Body of pancreas (tissue), 4 donors: ENCODE results near the gene ZAR1L. TPM values are rescaled to one million over a fixed set of nuclear protein-coding genes. Genes with fewer than 3 reads are reported as not detected.
A peak's percentile ranks its signal among the peaks of the same experiment; 100 is the strongest.

Source experiments
- ATAC-seq: fragments of 150-250 bp; one replicate; pipeline ENCODE4 v1.9.1; 2016
- DNase-seq, 4 donors: peaks; one replicate each; pipeline ENCODE4 v3.0.0-alpha.2; 2019
- H3K27ac ChIP-seq, 4 donors: fragments of 200-600 bp; sonication (generic); 1 replicate in 3 of 4; 2 replicates in 1 of 4; pipeline versions ENCODE4 v1.5.1 to v1.6.1; 2016 to 2019; ENCODE audit warnings: mild to moderate bottlenecking in 1 of 4, mixed read lengths in 1 of 4, moderate library complexity in 1 of 4
- H3K27me3 ChIP-seq, 2 donors: fragments of 200-600 bp; sonication (generic); one replicate each; pipeline ENCODE4 v1.6.0; 2016; ENCODE audit warnings: mild to moderate bottlenecking in 1 of 2
- H3K36me3 ChIP-seq, 2 donors: fragments of 200-600 bp; sonication (generic); replicated peaks in 1 of 2; 2 replicates each; pipeline ENCODE4 v1.5.1; 2016; ENCODE audit warnings: low read depth in 2 of 2; ENCODE audit not compliant: insufficient read depth in 1 of 2
- H3K4me1 ChIP-seq: fragments of 200-600 bp; sonication (generic); one replicate; pipeline ENCODE4 v1.6.0; 2016
- H3K4me3 ChIP-seq, 2 donors: fragments of 200-600 bp; sonication (generic); 1 replicate in 1 of 2; 2 replicates in 1 of 2; pipeline ENCODE4 v1.5.1; 2016 to 2019
- H3K9me3 ChIP-seq, 3 donors: fragments of 200-600 bp; sonication (generic); 1 replicate in 2 of 3; 2 replicates in 1 of 3; pipeline ENCODE4 v1.5.1; 2016
- POLR2A ChIP-seq, 3 donors: fragments of 450-650 bp; IDR thresholded peaks; one replicate each; pipeline ENCODE4 v1.6.1; 2016; ENCODE audit warnings: antibody characterized with exemption in 3 of 3, mild to moderate bottlenecking in 2 of 3
- WGBS, 2 donors: methylation state at CpG; one replicate each; pipeline ENCODE4 v1.1.5; 2017; 5-methylcytosine and 5-hydroxymethylcytosine counted together
- intact Hi-C: fragments of 100-400 bp; cut with DNase I; formaldehyde crosslinking; loops from one replicate; pipeline ENCODE4 v1.15.1; 2023
- total RNA-seq, 2 donors: library from RNA; depleted of rRNA; stranded (reverse); fragments of >200 nt; gene quantifications; one replicate each; pipeline ENCODE4 v1.1.0, GENCODE V29; 2016
- TF ChIP-seq, protein P1 (sequence below), 7 experiments: fragments of 450-650 bp in 4 of 7; fragments of 200-600 bp in 3 of 7; sonication (generic) in 3 of 7; IDR thresholded peaks; one replicate each; pipeline ENCODE4 v1.5.1; 2016 to 2019; ENCODE audit warnings: antibody characterized with exemption in 7 of 7

ZAR1L gene
- total RNA-seq, 2 donors from 2014 or later: not detected

GRCh38 chr13:32320528-32320927 is 5.4 kb upstream of the ZAR1L start:
- intact Hi-C loops: no loop called here
- TF ChIP-seq, protein P1, sequence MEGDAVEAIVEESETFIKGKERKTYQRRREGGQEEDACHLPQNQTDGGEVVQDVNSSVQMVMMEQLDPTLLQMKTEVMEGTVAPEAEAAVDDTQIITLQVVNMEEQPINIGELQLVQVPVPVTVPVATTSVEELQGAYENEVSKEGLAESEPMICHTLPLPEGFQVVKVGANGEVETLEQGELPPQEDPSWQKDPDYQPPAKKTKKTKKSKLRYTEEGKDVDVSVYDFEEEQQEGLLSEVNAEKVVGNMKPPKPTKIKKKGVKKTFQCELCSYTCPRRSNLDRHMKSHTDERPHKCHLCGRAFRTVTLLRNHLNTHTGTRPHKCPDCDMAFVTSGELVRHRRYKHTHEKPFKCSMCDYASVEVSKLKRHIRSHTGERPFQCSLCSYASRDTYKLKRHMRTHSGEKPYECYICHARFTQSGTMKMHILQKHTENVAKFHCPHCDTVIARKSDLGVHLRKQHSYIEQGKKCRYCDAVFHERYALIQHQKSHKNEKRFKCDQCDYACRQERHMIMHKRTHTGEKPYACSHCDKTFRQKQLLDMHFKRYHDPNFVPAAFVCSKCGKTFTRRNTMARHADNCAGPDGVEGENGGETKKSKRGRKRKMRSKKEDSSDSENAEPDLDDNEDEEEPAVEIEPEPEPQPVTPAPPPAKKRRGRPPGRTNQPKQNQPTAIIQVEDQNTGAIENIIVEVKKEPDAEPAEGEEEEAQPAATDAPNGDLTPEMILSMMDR (IDR thresholded peaks at IDR 0.05): no peak
- no peak for TF ChIP-seq POLR2A (IDR thresholded peaks at IDR 0.05)
- Histone ChIP-seq H3K36me3 (no peaks in the 10 kb centered on the region), H3K4me3 (no peak overlapping the region), H3K27me3 (no peaks in the 10 kb centered on the region), H3K4me1 (no peaks in the 10 kb centered on the region), H3K27ac (no peak overlapping the region), H3K9me3 (no peaks in the 10 kb centered on the region)
- no peak for DNase-seq
- ATAC-seq: no peak
- 70 to 74% methylated on average over 4 of the region's 4 CpGs for WGBS, 2 donors

DNA sequence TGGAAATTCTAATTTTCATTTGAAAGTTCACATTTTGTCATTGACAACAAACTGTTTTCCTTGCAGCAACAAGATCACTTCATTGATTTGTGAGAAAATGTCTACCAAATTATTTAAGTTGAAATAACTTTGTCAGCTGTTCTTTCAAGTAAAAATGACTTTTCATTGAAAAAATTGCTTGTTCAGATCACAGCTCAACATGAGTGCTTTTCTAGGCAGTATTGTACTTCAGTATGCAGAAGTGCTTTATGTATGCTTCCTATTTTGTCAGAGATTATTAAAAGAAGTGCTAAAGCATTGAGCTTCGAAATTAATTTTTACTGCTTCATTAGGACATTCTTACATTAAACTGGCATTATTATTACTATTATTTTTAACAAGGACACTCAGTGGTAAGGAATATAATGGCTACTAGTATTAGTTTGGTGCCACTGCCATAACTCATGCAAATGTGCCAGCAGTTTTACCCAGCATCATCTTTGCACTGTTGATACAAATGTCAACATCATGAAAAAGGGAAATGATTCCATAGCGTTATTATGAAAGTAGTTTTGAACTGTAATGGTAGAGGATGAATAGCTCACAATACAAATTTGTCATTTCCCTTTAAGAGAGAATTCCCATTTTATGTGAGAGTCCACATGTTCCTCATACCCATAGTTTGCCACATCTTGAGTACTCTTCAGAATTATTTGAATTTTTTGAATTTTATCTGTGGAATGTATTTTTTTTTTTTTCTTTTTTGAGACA is 2.7 kb upstream of the ZAR1L start:
- Histone ChIP-seq H3K9me3 (no peaks in the 10 kb centered on the region), H3K27ac (no peak overlapping the region), H3K36me3 (no peaks in the 10 kb centered on the region), H3K27me3 (no peaks in the 10 kb centered on the region), H3K4me1 (peaks cover 4% of the 10 kb centered on the region), H3K4me3 (no peak overlapping the region)
- ATAC-seq (no peak), DNase-seq (no peak)
- WGBS, 2 donors: 77 to 92% methylated on average over 2 of the region's 2 CpGs
- no peak for TF ChIP-seq POLR2A (IDR thresholded peaks at IDR 0.05)
- TF ChIP-seq, protein P1 (IDR thresholded peaks at IDR 0.05): no peak
- intact Hi-C loops: no loop called here

- Histone ChIP-seq H3K4me1 (peaks cover 4% of the 10 kb centered on the region), H3K27me3 (no peaks in the 10 kb centered on the region), H3K36me3 (no peaks in the 10 kb centered on the region), H3K27ac (peak overlapping the region in 1 of 4 donors; percentile 92), H3K9me3 (no peaks in the 10 kb centered on the region), H3K4me3 (no peak overlapping the region)
- no peak for DNase-seq
- TF ChIP-seq, protein P1 (IDR thresholded peaks at IDR 0.05): no peak
- TF ChIP-seq POLR2A (IDR thresholded peaks at IDR 0.05): no peak
- WGBS, 2 donors: 54 to 66% methylated on average over 6 of the region's 6 CpGs
- ATAC-seq: no peak
- intact Hi-C loops: no loop called here
Observed at GRCh38 chr13:32316501-32316900, 1.3 kb upstream of the ZAR1L start.

DNA sequence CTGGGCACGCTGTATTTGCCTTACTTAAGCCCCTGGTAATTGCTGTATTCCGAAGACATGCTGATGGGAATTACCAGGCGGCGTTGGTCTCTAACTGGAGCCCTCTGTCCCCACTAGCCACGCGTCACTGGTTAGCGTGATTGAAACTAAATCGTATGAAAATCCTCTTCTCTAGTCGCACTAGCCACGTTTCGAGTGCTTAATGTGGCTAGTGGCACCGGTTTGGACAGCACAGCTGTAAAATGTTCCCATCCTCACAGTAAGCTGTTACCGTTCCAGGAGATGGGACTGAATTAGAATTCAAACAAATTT is 821 bp upstream of the ZAR1L start:
- Histone ChIP-seq H3K9me3 (no peaks in the 10 kb centered on the region), H3K36me3 (no peaks in the 10 kb centered on the region), H3K27me3 (no peaks in the 10 kb centered on the region), H3K27ac (peak overlapping the region in 3 of 4 donors; percentile 75 to 93 (median 92)), H3K4me1 (peaks cover 4% of the 10 kb centered on the region), H3K4me3 (peak overlapping the region; percentile 46 to 52)
- intact Hi-C loops: no loop called here
- DNase-seq (no peak), ATAC-seq (no peak)
- no peak for TF ChIP-seq POLR2A (IDR thresholded peaks at IDR 0.05)
- TF ChIP-seq, protein P1 (IDR thresholded peaks at IDR 0.05): no peak
- 0% methylated on average over 13 of the region's 13 CpGs for WGBS, 2 donors
